SK-N-SH treated with all-trans-retinoic acid at 6 μM for 48 hours (cell line): ENCODE data around the gene SKA3.

Experiments
- ATAC-seq: fragments of 200-7000 bp; cut with Tn5 transposase; 3 replicates; pipeline ENCODE4 v1.9.1; 2020; ENCODE audit warnings: mild to moderate bottlenecking, moderate library complexity
- ARNTL ChIP-seq: fragments of 450-650 bp; formaldehyde crosslinking; IDR thresholded peaks from 2 replicates; pipeline ENCODE4 v1.5.0; 2020; ENCODE audit warnings: low read depth, mild to moderate bottlenecking, moderate library complexity, borderline replicate concordance
- CSDC2 ChIP-seq: fragments of 250-450 bp; sonication (Bioruptor Pico); IDR thresholded peaks from 2 replicates; pipeline ENCODE4 v1.5.0; 2020; ENCODE audit warnings: mild to moderate bottlenecking, moderate library complexity
- ESRRG ChIP-seq: fragments of 250-450 bp; sonication (Bioruptor Pico); IDR thresholded peaks from 2 replicates; pipeline ENCODE4 v1.6.1; 2021; ENCODE audit warnings: mild to moderate bottlenecking
- GLIS3 ChIP-seq: fragments of 250-450 bp; sonication (Bioruptor Pico); IDR thresholded peaks from 2 replicates; pipeline ENCODE4 v1.5.0; 2020; ENCODE audit warnings: mild to moderate bottlenecking, moderate library complexity
- ISL1 ChIP-seq: fragments of 250-450 bp; sonication (Bioruptor Pico); IDR thresholded peaks from 2 replicates; pipeline ENCODE4 v2.1.2; 2022; ENCODE audit warnings: mild to moderate bottlenecking, moderate library complexity
- OSR1 ChIP-seq: fragments of 250-450 bp; sonication (Bioruptor Pico); IDR thresholded peaks from 2 replicates; pipeline ENCODE4 v1.8.0; 2022; ENCODE audit warnings: moderate library complexity, mild to moderate bottlenecking, inconsistent platforms
- PPARA ChIP-seq: fragments of 250-450 bp; sonication (Bioruptor Pico); IDR thresholded peaks from 2 replicates; pipeline ENCODE4 v1.5.0; 2020; ENCODE audit warnings: mild to moderate bottlenecking, borderline replicate concordance
- RARB ChIP-seq: fragments of 250-450 bp; sonication (Bioruptor Pico); IDR thresholded peaks from 2 replicates; pipeline ENCODE4 v1.8.0; 2021; ENCODE audit warnings: mild to moderate bottlenecking, moderate library complexity
- SNAI2 ChIP-seq: fragments of 250-450 bp; sonication (Bioruptor Pico); IDR thresholded peaks from 2 replicates; pipeline ENCODE4 v1.5.0; 2020; ENCODE audit warnings: mild to moderate bottlenecking, moderate library complexity
- TCF4 ChIP-seq: fragments of 250-450 bp; sonication (Bioruptor Pico); IDR thresholded peaks from 2 replicates; pipeline ENCODE4 v1.8.0; 2021; ENCODE audit warnings: mild to moderate bottlenecking, moderate library complexity, borderline replicate concordance
- TOX ChIP-seq: fragments of 250-450 bp; sonication (Bioruptor Pico); IDR thresholded peaks from 2 replicates; pipeline ENCODE4 v1.8.0; 2021; ENCODE audit warnings: mild to moderate bottlenecking, moderate library complexity, borderline replicate concordance
- ZC3H10 ChIP-seq: fragments of 250-450 bp; sonication (Bioruptor Pico); IDR thresholded peaks from 2 replicates; pipeline ENCODE4 v1.5.1; 2021; ENCODE audit warnings: mild to moderate bottlenecking, moderate library complexity
- ZFP3 ChIP-seq: fragments of 250-450 bp; sonication (Bioruptor Pico); IDR thresholded peaks from 2 replicates; pipeline ENCODE4 v1.5.0; 2020; ENCODE audit warnings: mild to moderate bottlenecking, moderate library complexity
- ZFP30 ChIP-seq: fragments of 450-650 bp; formaldehyde crosslinking; IDR thresholded peaks from 2 replicates; pipeline ENCODE4 v1.5.0; 2022; ENCODE audit warnings: mild to moderate bottlenecking, moderate library complexity
- ZNF70 ChIP-seq: fragments of 450-650 bp; formaldehyde crosslinking; IDR thresholded peaks from 2 replicates; pipeline ENCODE4 v1.5.0; 2020; ENCODE audit warnings: mild to moderate bottlenecking, moderate library complexity
- ZNF8 ChIP-seq: fragments of 450-650 bp; formaldehyde crosslinking; IDR thresholded peaks from 2 replicates; pipeline ENCODE4 v1.5.0; 2020; ENCODE audit warnings: mild to moderate bottlenecking, moderate library complexity
- TF ChIP-seq, protein P1 (sequence below): fragments of 250-450 bp; sonication (Bioruptor Pico); IDR thresholded peaks from 2 replicates; pipeline ENCODE4 v1.8.0; 2020; ENCODE audit warnings: mild to moderate bottlenecking, moderate library complexity, borderline replicate concordance
- TF ChIP-seq, protein P2 (sequence below): fragments of 250-450 bp; sonication (Bioruptor Pico); IDR thresholded peaks from 2 replicates; pipeline ENCODE4 v1.8.0; 2021; ENCODE audit warnings: low read depth, mild to moderate bottlenecking, moderate library complexity, borderline replicate concordance
- TF ChIP-seq, protein P3 (sequence below): fragments of 250-450 bp; sonication (Bioruptor Pico); IDR thresholded peaks from 2 replicates; pipeline ENCODE4 v1.5.1; 2021; ENCODE audit warnings: mild to moderate bottlenecking, moderate library complexity
- TF ChIP-seq, protein P4 (sequence below): fragments of 250-450 bp; sonication (Bioruptor Pico); IDR thresholded peaks from 2 replicates; pipeline ENCODE4 v1.5.0; 2020; ENCODE audit warnings: mild to moderate bottlenecking, moderate library complexity

Gene SKA3

DNA sequence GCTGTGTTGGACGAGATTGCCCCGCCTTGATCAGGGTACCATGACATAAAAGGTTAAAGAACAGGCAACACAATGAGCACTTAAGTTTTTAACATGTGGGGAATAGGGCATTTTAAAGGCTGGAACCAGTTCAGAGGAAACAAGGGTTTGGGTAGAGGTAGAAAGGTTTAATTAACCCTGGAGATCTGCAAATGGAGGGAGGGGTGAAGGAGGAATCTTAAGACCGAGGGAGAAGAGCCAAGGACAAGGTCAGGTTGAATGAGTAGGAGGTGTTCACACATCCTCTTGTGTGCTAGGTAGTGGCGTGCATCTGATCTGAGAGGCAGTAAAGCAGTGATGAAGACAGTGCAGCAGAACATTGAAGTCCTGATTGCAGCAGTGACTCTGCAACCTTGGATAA, 28.5 kb downstream of the SKA3 start:
- TF ChIP-seq TCF4 (CRISPR knock-in tag) (no peak), ZFP3 (CRISPR knock-in tag) (no peak), ZC3H10 (CRISPR knock-in tag) (no peak), ARNTL (CRISPR knock-in tag) (no peak)
- TF ChIP-seq, protein P1, sequence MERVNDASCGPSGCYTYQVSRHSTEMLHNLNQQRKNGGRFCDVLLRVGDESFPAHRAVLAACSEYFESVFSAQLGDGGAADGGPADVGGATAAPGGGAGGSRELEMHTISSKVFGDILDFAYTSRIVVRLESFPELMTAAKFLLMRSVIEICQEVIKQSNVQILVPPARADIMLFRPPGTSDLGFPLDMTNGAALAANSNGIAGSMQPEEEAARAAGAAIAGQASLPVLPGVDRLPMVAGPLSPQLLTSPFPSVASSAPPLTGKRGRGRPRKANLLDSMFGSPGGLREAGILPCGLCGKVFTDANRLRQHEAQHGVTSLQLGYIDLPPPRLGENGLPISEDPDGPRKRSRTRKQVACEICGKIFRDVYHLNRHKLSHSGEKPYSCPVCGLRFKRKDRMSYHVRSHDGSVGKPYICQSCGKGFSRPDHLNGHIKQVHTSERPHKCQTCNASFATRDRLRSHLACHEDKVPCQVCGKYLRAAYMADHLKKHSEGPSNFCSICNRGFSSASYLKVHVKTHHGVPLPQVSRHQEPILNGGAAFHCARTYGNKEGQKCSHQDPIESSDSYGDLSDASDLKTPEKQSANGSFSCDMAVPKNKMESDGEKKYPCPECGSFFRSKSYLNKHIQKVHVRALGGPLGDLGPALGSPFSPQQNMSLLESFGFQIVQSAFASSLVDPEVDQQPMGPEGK (CRISPR knock-in tag): no peak
- TF ChIP-seq, protein P2, sequence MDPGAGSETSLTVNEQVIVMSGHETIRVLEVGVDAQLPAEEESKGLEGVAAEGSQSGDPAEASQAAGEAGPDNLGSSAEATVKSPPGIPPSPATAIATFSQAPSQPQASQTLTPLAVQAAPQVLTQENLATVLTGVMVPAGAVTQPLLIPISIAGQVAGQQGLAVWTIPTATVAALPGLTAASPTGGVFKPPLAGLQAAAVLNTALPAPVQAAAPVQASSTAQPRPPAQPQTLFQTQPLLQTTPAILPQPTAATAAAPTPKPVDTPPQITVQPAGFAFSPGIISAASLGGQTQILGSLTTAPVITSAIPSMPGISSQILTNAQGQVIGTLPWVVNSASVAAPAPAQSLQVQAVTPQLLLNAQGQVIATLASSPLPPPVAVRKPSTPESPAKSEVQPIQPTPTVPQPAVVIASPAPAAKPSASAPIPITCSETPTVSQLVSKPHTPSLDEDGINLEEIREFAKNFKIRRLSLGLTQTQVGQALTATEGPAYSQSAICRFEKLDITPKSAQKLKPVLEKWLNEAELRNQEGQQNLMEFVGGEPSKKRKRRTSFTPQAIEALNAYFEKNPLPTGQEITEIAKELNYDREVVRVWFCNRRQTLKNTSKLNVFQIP (CRISPR knock-in tag): no peak
- TF ChIP-seq, protein P3, sequence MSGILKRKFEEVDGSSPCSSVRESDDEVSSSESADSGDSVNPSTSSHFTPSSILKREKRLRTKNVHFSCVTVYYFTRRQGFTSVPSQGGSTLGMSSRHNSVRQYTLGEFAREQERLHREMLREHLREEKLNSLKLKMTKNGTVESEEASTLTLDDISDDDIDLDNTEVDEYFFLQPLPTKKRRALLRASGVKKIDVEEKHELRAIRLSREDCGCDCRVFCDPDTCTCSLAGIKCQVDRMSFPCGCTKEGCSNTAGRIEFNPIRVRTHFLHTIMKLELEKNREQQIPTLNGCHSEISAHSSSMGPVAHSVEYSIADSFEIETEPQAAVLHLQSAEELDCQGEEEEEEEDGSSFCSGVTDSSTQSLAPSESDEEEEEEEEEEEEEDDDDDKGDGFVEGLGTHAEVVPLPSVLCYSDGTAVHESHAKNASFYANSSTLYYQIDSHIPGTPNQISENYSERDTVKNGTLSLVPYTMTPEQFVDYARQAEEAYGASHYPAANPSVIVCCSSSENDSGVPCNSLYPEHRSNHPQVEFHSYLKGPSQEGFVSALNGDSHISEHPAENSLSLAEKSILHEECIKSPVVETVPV (CRISPR knock-in tag): no peak
- TF ChIP-seq, all 23 proteins: peak for 0
- no peak for ATAC-seq

DNA sequence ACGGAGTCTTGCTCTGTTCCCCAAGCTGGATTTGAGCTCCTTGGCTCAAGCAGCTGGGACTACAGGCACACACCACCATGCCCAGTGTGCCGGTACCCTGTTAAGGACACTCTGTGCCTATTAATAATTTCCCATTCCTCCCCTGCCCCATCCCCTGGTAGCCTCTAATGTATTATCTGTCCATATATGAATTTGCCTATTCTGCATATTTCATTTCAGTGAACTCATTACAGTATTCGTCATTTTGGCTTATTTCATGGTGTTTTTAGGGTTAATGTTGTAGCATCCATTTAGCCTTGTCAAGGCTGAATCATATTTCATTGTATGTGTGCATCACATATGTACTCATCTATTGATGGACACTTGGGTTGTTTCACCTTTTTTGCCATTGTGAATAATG, 33.6 kb downstream of the SKA3 start:
- no peak for ATAC-seq
- TF ChIP-seq GLIS3: no peak
- TF ChIP-seq ISL1 (CRISPR knock-in tag): no peak
- no peak for TF ChIP-seq SNAI2 (CRISPR knock-in tag)
- no peak for TF ChIP-seq ZFP30 (CRISPR knock-in tag)
- TF ChIP-seq, protein P3 (CRISPR knock-in tag): no peak
- TF ChIP-seq, protein P4, sequence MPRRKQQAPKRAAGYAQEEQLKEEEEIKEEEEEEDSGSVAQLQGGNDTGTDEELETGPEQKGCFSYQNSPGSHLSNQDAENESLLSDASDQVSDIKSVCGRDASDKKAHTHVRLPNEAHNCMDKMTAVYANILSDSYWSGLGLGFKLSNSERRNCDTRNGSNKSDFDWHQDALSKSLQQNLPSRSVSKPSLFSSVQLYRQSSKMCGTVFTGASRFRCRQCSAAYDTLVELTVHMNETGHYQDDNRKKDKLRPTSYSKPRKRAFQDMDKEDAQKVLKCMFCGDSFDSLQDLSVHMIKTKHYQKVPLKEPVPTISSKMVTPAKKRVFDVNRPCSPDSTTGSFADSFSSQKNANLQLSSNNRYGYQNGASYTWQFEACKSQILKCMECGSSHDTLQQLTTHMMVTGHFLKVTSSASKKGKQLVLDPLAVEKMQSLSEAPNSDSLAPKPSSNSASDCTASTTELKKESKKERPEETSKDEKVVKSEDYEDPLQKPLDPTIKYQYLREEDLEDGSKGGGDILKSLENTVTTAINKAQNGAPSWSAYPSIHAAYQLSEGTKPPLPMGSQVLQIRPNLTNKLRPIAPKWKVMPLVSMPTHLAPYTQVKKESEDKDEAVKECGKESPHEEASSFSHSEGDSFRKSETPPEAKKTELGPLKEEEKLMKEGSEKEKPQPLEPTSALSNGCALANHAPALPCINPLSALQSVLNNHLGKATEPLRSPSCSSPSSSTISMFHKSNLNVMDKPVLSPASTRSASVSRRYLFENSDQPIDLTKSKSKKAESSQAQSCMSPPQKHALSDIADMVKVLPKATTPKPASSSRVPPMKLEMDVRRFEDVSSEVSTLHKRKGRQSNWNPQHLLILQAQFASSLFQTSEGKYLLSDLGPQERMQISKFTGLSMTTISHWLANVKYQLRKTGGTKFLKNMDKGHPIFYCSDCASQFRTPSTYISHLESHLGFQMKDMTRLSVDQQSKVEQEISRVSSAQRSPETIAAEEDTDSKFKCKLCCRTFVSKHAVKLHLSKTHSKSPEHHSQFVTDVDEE (CRISPR knock-in tag): no peak
- TF ChIP-seq ZNF70: no peak
- no peak for TF ChIP-seq PPARA (CRISPR knock-in tag)
- no peak for TF ChIP-seq OSR1 (CRISPR knock-in tag)
- TF ChIP-seq TOX: no peak
- TF ChIP-seq ZNF8 (CRISPR knock-in tag): no peak
- TF ChIP-seq ZC3H10 (CRISPR knock-in tag): no peak
- no peak for TF ChIP-seq RARB (CRISPR knock-in tag)
- TF ChIP-seq, protein P1 (CRISPR knock-in tag): no peak
- TF ChIP-seq ESRRG (CRISPR knock-in tag): no peak
- TF ChIP-seq, all 23 proteins: peak for 0

DNA sequence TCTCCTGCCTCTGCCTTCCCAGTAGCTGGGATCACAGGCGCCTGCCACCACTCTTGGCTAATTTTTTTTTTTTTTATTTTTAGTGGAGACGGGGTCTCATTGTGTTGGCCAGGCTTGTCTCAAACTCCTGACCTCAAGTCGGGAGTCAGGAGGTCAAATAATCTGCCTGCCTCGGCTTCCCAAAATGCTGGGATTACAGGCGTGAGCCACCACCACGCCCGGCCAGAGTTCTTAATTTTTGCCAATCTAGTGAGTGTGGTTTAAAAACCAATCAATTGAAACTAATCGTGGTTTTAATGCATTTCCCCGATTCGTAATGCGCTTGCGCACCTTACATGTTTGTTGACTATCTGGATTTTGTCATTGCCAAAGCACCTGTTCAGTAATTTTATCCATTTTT, 37.0 kb downstream of the SKA3 start:
- ATAC-seq: no peak
- TF ChIP-seq CSDC2: no peak
- TF ChIP-seq TCF4 (CRISPR knock-in tag): no peak
- no peak for TF ChIP-seq ZNF70
- TF ChIP-seq, protein P4 (CRISPR knock-in tag): no peak
